ENCODE measurements around the gene BRSK2. TPM values are rescaled to one million over a fixed set of nuclear protein-coding genes. Genes with fewer than 3 reads are reported as not detected.

BRSK2 gene
- polyA plus RNA-seq, 1 of the 3 experiments (the other 2 are of a cell fraction), result 0.64 TPM

DNA sequence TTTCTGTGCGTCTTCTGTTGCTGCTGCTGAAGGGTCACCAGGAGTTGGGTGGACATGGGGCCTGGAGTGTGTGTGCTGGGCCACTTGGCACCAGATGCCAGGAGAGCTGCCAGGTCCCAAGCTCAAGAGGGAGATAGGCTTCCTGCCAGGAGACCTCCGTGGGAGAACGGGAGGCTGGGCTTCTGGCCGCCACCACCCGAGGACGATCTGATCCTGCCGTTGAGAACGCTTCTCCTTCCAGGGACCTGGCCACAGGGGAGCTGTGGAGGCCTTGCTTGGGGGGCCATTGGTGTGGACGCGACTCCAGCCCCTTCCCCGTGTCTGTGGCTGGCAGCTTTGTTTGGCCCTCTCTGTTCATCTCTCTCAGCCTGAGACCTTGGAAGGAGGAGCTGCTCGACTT is 2.4 kb downstream of the BRSK2 start:
- Histone ChIP-seq H3K4me3 (ENCODE audit: low read depth in 2 of 2, low read length in 1 of 2) (peak overlapping the region in 1 of 2 experiments; percentile 49; a peak in 1 of 4 replicates), H3K36me3 (replicated peaks in 1 of 2; ENCODE audit: control insufficient read depth in 1 of 2, insufficient read depth in 2 of 2, low read length in 1 of 2) (no peaks in the 10 kb centered on the region), H3K79me2 (ENCODE audit: insufficient read depth) (no peaks in the 10 kb centered on the region), H3K27me3 (ENCODE audit: insufficient read depth) (peaks cover 21% of the 10 kb centered on the region), H3K9me2 (no peaks in the 10 kb centered on the region), H2AFZ (ENCODE audit: low read depth) (no peak overlapping the region), H3K9ac (no peak overlapping the region), H3K27ac (ENCODE audit: low read depth in 2 of 2, low read length in 1 of 2) (peak overlapping the region in 1 of 2 experiments; percentile 80; a peak in 2 of 4 replicates), H4K20me1 (ENCODE audit: insufficient read depth) (no peaks in the 10 kb centered on the region), H3K9me3 (no peaks in the 10 kb centered on the region), H3F3A (replicated peaks; ENCODE audit: insufficient read depth) (no peaks in the 10 kb centered on the region), H3K4me1 (ENCODE audit: control insufficient read depth in 1 of 2, insufficient read depth in 2 of 2, low read depth in 1 of 2, low read length in 1 of 2) (peaks cover 0 to 60% of the 10 kb centered on the region in 2 experiments; a peak in 1 of 4 replicates), H3K4me2 (no peak overlapping the region)
- ChIA-PET POLR2A (interaction anchor here (0.6 kb wide), 1 partner anchor 9 kb away, joined by 3 read pairs; no protein-coding TSS in a partner anchor), CTCF (interaction anchor here (0.6 to 2.4 kb wide), 5 partner anchors 9 to 154 kb away, joined by 3 to 6 read pairs (median 3); no protein-coding TSS in a partner anchor)
- WGBS (ENCODE audit: low lambda C conversion rate), result 16% methylated on average over 5 of the region's 12 CpGs
- DNase-seq, result peak; percentile 91
- TF ChIP-seq FOSL2 (IDR thresholded peaks at IDR 0.05; ENCODE audit: borderline replicate concordance, low read depth) (no peak), IRF3 (IDR thresholded peaks at IDR 0.05; ENCODE audit: low read depth, low read length) (no peak), CHD2 (IDR thresholded peaks at IDR 0.05; ENCODE audit: low read length, partially characterized antibody) (no peak), EP300 (IDR thresholded peaks at IDR 0.05; ENCODE audit: borderline replicate concordance in 1 of 2, low read depth in 1 of 2, low read length in 1 of 2) (peak in 1 of 2 experiments; percentile 60; a peak in 1 of 4 replicates), GATA2 (CRISPR knock-in tag; IDR thresholded peaks at IDR 0.05) (peak; percentile 91), GABPA (IDR thresholded peaks at IDR 0.05; ENCODE audit: low read depth) (no peak), FOXJ3 (CRISPR knock-in tag; IDR thresholded peaks at IDR 0.05) (peak; percentile 88), NRF1 (IDR thresholded peaks at IDR 0.05; ENCODE audit: low read depth, low read length) (no peak), RCOR1 (IDR thresholded peaks at IDR 0.05; ENCODE audit: low read length) (peak; percentile 41; the same call in 1 of the 2 replicates), TAF1 (IDR thresholded peaks at IDR 0.05; ENCODE audit: borderline replicate concordance, low read depth, low read length) (no peak), POLR2AphosphoS5 (IDR thresholded peaks at IDR 0.05; ENCODE audit: low read depth, low read length) (no peak), JUND (IDR thresholded peaks at IDR 0.05) (no peak), NFIC (IDR thresholded peaks at IDR 0.05; ENCODE audit: borderline replicate concordance) (no peak), REST (IDR thresholded peaks at IDR 0.05; ENCODE audit: low read depth, low read length) (no peak), RXRA (IDR thresholded peaks at IDR 0.05; ENCODE audit: borderline replicate concordance, low read depth) (no peak), EZH2phosphoT487 (IDR thresholded peaks at IDR 0.05; ENCODE audit: borderline replicate concordance, low read depth) (no peak), MXI1 (IDR thresholded peaks at IDR 0.05; ENCODE audit: low read depth, low read length) (no peak), TCF12 (IDR thresholded peaks at IDR 0.05) (no peak)
- TF ChIP-seq, protein P1, sequence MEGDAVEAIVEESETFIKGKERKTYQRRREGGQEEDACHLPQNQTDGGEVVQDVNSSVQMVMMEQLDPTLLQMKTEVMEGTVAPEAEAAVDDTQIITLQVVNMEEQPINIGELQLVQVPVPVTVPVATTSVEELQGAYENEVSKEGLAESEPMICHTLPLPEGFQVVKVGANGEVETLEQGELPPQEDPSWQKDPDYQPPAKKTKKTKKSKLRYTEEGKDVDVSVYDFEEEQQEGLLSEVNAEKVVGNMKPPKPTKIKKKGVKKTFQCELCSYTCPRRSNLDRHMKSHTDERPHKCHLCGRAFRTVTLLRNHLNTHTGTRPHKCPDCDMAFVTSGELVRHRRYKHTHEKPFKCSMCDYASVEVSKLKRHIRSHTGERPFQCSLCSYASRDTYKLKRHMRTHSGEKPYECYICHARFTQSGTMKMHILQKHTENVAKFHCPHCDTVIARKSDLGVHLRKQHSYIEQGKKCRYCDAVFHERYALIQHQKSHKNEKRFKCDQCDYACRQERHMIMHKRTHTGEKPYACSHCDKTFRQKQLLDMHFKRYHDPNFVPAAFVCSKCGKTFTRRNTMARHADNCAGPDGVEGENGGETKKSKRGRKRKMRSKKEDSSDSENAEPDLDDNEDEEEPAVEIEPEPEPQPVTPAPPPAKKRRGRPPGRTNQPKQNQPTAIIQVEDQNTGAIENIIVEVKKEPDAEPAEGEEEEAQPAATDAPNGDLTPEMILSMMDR (IDR thresholded peaks at IDR 0.05), result no peak
- TF ChIP-seq, protein P2, sequence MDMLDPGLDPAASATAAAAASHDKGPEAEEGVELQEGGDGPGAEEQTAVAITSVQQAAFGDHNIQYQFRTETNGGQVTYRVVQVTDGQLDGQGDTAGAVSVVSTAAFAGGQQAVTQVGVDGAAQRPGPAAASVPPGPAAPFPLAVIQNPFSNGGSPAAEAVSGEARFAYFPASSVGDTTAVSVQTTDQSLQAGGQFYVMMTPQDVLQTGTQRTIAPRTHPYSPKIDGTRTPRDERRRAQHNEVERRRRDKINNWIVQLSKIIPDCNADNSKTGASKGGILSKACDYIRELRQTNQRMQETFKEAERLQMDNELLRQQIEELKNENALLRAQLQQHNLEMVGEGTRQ (IDR thresholded peaks at IDR 0.05; ENCODE audit: borderline replicate concordance, low read depth, low read length), result no peak
- TF ChIP-seq, protein P3, sequence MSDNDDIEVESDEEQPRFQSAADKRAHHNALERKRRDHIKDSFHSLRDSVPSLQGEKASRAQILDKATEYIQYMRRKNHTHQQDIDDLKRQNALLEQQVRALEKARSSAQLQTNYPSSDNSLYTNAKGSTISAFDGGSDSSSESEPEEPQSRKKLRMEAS (IDR thresholded peaks at IDR 0.05; ENCODE audit: low read depth), result no peak
- TF ChIP-seq, protein P4, sequence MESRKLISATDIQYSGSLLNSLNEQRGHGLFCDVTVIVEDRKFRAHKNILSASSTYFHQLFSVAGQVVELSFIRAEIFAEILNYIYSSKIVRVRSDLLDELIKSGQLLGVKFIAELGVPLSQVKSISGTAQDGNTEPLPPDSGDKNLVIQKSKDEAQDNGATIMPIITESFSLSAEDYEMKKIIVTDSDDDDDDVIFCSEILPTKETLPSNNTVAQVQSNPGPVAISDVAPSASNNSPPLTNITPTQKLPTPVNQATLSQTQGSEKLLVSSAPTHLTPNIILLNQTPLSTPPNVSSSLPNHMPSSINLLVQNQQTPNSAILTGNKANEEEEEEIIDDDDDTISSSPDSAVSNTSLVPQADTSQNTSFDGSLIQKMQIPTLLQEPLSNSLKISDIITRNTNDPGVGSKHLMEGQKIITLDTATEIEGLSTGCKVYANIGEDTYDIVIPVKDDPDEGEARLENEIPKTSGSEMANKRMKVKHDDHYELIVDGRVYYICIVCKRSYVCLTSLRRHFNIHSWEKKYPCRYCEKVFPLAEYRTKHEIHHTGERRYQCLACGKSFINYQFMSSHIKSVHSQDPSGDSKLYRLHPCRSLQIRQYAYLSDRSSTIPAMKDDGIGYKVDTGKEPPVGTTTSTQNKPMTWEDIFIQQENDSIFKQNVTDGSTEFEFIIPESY (IDR thresholded peaks at IDR 0.05; ENCODE audit: borderline replicate concordance, low read depth), result no peak
- TF ChIP-seq, protein P5, sequence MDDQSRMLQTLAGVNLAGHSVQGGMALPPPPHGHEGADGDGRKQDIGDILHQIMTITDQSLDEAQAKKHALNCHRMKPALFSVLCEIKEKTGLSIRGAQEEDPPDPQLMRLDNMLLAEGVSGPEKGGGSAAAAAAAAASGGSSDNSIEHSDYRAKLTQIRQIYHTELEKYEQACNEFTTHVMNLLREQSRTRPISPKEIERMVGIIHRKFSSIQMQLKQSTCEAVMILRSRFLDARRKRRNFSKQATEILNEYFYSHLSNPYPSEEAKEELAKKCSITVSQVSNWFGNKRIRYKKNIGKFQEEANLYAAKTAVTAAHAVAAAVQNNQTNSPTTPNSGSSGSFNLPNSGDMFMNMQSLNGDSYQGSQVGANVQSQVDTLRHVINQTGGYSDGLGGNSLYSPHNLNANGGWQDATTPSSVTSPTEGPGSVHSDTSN (IDR thresholded peaks at IDR 0.05), result no peak
